NCI-H82 treated with DMSO at 0.1 percent for 48 hours (cell line): ENCODE measurements around the gene FRYL.

Experiments used
- DNase-seq: peaks from one replicate; lab custom pipeline; 2025; ENCODE audit not compliant: unreplicated experiment; lab: John Stamatoyannopoulos, UW

The FRYL gene

GRCh38 chr4:48493452-48494100 lies 286.5 kb downstream of the FRYL start:
- DNase-seq = peak; percentile 57

- DNase-seq = no peak
Measured at GRCh38 chr4:48491514-48492176, 288.4 kb downstream of the FRYL start.

DNA sequence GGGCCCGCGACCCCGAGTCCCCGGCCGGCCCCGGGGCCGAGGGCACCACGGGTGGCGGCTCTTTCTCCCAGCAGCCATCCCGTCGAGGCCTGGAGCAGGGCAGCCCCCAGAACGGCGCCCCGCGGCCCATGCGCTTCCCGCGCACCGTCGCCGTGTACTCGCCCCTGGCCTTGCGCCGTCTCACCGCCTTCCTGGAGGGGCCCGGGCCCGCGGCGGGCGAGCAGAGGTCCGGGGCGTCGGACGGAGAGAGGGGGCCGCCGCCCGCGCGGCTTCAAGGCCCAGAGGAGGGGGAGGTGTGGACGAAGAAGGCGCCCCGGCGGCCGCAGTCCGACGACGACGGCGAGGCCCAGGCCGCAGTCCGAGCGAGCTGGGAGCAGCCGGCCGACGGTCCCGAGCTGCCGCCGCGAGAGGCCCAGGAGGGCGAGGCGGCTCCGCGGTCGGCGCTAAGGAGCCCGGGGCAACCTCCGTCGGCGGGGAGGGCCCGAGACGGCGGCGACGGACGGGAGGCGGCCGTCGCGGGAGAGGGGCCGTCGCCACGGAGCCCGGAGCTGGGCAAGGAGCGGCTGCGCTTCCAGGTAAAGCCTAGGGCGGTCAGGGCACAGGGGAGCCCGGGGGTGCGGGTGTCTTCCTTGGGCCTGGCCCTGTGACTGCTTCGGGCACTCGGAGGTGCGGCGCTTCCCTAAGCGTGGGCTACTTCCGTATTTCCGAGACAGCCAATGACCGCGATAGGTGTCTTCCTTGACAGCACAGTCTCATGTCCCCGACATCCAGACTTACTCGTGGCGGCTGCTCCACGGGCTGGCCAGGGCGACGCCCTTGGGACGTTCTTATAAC lies 289.2 kb downstream of the FRYL start:
- DNase-seq = no peak

GRCh38 chr4:48490012-48490679 lies 289.9 kb downstream of the FRYL start, which contains the start of gene ZAR1:
Gene ZAR1 (plus strand): TSS chr4:48490252. CDS start chr4:48490292, 40 bp downstream.
- no peak for DNase-seq

GRCh38 chr4:48489683-48490011 lies 290.4 kb downstream of the FRYL start:
- no peak for DNase-seq

- DNase-seq = no peak
Measured at GRCh38 chr4:48484494-48485168, 295.4 kb downstream of the FRYL start.

GRCh38 chr4:48483777-48484493 lies 296.1 kb downstream of the FRYL start:
- no peak for DNase-seq

DNA sequence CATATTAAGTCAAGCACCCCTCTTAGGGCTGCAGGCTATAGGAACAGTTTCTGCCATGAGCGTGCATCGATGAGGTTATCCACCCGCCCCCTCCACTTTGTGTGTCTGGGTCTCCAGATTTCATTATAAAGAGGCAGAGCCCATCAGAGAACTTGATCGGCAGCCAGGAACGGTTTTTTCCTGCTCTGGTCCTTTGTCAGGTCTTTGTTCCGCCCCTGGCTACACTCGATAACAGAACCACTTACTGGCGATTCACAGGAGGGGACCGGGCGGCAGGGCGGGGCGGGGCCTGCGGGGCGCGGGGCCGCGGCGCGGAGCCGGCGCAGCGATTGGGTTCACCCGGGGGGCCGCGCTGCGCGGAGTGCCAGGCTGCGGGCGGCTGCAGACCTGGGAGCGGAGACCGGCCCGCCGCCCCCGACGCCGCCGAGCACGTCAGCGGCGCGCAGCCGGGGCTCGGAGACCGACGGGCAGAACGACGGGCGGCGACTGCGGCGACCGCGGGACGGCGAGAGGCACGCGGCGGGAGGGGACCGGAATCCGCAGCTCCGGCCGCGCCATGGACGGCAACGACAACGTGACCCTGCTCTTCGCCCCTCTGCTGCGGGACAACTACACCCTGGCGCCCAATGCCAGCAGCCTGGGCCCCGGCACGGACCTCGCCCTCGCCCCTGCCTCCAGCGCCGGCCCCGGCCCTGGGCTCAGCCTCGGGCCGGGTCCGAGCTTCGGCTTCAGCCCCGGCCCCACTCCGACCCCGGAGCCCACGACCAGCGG lies 296.9 kb downstream of the FRYL start, which contains the start of gene SLC10A4:
SLC10A4 (plus strand) TSS at position 338 of the 771 bp plus-strand sequence; CDS start at position 557, 219 bp downstream.
- DNase-seq = no peak

DNA sequence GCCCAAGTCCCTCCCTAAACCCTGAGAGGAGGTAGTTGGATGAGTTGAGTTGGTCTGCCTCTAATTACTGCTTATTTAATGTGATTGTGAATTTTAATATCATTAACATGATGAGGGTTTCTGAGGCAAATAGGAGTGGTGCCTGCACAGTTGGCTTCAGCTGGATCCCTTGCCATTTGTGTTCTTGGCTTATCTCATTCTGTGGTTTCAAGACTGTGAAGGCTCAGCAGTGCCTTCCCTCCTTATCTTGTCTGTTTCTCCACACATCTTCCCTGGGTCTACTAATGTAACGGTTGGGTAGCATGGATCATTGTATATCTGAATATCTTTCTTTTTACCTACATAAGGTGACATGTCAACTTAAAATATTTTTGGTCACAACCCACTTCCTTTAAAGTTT lies 298.5 kb downstream of the FRYL start:
- no peak for DNase-seq

DNA sequence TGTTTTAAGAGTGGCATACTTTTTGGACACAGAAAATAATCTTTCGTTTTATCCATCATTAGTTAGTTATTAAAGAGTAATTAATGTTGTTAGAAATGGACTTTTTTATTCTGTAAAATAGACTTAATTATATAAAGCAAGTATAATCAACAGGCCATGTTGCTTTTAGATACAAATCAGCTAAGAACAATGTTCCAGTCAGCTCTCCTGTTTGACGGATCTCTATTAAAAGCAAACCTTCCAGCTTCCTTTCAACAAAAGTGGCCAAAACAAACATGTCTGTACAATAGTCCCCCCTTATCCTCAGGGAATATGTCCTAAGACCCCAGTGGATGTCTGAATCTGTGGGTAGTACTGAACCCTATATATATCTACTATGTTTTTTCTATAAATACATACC lies 301.8 kb downstream of the FRYL start:
- no peak for DNase-seq

GRCh38 chr4:48475770-48476169 lies 304.3 kb downstream of the FRYL start:
- no peak for DNase-seq

- DNase-seq = no peak
Measured at GRCh38 chr4:48472794-48473193, 307.3 kb downstream of the FRYL start.

GRCh38 chr4:48470570-48470969 lies 309.5 kb downstream of the FRYL start:
- peak; percentile 7 for DNase-seq

- no peak for DNase-seq
Measured at GRCh38 chr4:48470137-48470536, 309.9 kb downstream of the FRYL start.

GRCh38 chr4:48467891-48468290 lies 312.2 kb downstream of the FRYL start:
- peak; percentile 64 for DNase-seq

GRCh38 chr4:48467442-48467841 lies 312.6 kb downstream of the FRYL start:
- DNase-seq = peak; percentile 19

DNA sequence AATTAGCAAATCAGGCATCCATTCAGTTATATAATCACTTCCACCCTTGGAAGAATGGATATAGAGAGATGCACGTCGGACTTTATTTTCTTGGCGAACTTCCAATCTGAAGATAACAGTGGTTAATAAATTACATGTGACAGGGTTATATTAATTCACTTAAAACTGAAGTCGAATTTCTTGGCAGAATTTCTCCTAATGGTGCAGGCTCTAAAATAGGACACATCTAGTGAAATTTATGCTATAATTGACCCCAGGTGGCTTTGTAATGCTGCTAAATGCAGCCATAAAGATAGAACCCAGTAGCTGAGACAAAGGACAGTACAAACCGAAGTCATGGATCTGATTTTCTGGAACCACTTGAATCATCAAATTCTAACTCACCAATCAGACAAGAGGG lies 317.7 kb downstream of the FRYL start:
- no peak for DNase-seq

- DNase-seq = no peak
Measured at GRCh38 chr4:48461000-48461399, 319.1 kb downstream of the FRYL start.

DNA sequence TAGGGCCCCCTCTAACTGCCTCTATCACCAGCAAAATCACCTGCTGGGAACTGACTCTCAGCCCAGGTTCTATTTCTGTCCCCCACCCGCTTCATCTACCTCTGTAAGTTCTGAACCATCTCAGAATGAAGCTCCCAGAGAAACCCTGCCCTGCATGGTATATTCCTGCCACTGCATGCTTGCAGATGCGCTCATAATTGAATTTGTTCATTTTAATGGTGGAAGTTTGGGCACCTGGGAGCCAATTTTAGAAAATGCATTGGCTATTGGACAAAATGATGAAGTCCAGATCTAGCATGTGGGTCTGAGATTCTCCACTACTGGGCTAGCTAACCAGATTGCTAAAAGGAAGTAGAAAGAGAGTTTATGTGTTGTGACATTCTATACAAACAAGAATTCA lies 325.5 kb downstream of the FRYL start:
- no peak for DNase-seq
